GM19239 (cell line): Measurements from ENCODE around the gene PHACTR3.
"Not testable (repeated sequence)": the region's sequence is repeated elsewhere in the genome, so short reads cannot be mapped to it uniquely, and the experiment has no call there.

Experiments used
- DNase-seq: peaks from one replicate; pipeline ENCODE4 v3.0.0; 2011; ENCODE audit warnings: low spot score; ENCODE audit not compliant: insufficient read length
- FAIRE-seq: peaks from 2 replicates; lab custom pipeline; 2011; peaks lifted over from hg19 to GRCh38; lab: Jason Lieb, UNC

PHACTR3 gene

GRCh38 chr20:59863058-59863457 lies 258.7 kb downstream of the PHACTR3 start:
- no peak for FAIRE-seq
- DNase-seq = no peak

- no peak for DNase-seq
- no peak for FAIRE-seq
These were observed 260.4 kb downstream of the PHACTR3 start for GRCh38 chr20:59864726-59865125.

- DNase-seq = no peak
- FAIRE-seq = no peak
These were observed 262.0 kb downstream of the PHACTR3 start for GRCh38 chr20:59866338-59866737.

- DNase-seq (no peak), FAIRE-seq (no peak)
These were observed 266.8 kb downstream of the PHACTR3 start for GRCh38 chr20:59871096-59871495.

- DNase-seq (no peak), FAIRE-seq (no peak)
These were observed 269.1 kb downstream of the PHACTR3 start for GRCh38 chr20:59873409-59873808.

GRCh38 chr20:59880198-59880597 lies 275.9 kb downstream of the PHACTR3 start:
- FAIRE-seq (no peak), DNase-seq (no peak)

GRCh38 chr20:59884494-59884893 lies 280.2 kb downstream of the PHACTR3 start:
- FAIRE-seq = no peak
- no peak for DNase-seq

GRCh38 chr20:59888050-59888449 lies 283.7 kb downstream of the PHACTR3 start:
- DNase-seq (no peak), FAIRE-seq (no peak)

- not testable (repeated sequence) for FAIRE-seq, DNase-seq
These were observed 285.7 kb downstream of the PHACTR3 start for GRCh38 chr20:59890035-59890434.

GRCh38 chr20:59891581-59891980 lies 287.2 kb downstream of the PHACTR3 start:
- no peak for DNase-seq
- no peak for FAIRE-seq

GRCh38 chr20:59895908-59896307 lies 291.6 kb downstream of the PHACTR3 start:
- no peak for FAIRE-seq

More at GRCh38 chr20:59895908-59896307, 291.6 kb downstream of the PHACTR3 start:
- DNase-seq = no peak
